ENCODE data around the gene NPR3. TPM values are rescaled to one million over a fixed set of nuclear protein-coding genes. Genes with fewer than 3 reads are reported as not detected.
"Not testable (repeated sequence)": the region's sequence is repeated elsewhere in the genome, so short reads cannot be mapped to it uniquely, and the experiment has no call there.

NPR3 gene
- total RNA-seq, 1 donor from 2014 or later, result 1.1 TPM

DNA sequence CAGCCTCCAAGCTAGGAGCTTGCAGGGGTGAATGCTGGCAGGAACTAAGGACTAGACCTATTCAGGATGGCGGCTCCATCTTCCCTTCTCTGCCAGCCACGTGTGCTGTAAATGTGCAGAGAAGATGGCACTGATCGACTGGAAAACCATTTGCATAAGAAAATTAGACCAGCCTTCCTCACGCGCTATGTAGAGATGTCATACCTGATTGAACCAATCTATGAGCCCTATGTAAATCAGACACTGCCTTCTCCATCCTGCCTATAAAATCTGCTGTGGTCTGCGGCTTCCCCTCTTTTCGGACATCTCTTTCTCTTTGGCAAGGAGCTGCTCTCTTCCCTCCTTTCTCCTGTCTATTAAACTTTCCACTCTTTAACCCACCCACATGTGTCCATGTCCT lies 91.6 kb downstream of the NPR3 start:
- H3K4me2 ChIP-seq (ENCODE audit: low read length), result no peak overlapping the region
- no peak overlapping the region for H2AFZ ChIP-seq (ENCODE audit: low read depth, low read length)
- TF ChIP-seq EZH2 (IDR thresholded peaks at IDR 0.05; ENCODE audit: insufficient read depth, low read length), result no peak
- TF ChIP-seq, protein P1, sequence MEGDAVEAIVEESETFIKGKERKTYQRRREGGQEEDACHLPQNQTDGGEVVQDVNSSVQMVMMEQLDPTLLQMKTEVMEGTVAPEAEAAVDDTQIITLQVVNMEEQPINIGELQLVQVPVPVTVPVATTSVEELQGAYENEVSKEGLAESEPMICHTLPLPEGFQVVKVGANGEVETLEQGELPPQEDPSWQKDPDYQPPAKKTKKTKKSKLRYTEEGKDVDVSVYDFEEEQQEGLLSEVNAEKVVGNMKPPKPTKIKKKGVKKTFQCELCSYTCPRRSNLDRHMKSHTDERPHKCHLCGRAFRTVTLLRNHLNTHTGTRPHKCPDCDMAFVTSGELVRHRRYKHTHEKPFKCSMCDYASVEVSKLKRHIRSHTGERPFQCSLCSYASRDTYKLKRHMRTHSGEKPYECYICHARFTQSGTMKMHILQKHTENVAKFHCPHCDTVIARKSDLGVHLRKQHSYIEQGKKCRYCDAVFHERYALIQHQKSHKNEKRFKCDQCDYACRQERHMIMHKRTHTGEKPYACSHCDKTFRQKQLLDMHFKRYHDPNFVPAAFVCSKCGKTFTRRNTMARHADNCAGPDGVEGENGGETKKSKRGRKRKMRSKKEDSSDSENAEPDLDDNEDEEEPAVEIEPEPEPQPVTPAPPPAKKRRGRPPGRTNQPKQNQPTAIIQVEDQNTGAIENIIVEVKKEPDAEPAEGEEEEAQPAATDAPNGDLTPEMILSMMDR (IDR thresholded peaks at IDR 0.05; ENCODE audit: insufficient read depth, low read depth, low read length), result no peak
- Mint-ChIP-seq H3K36me3 (ENCODE audit: low read depth, unreplicated experiment) (no peaks in the 10 kb centered on the region), H3K4me3 (ENCODE audit: unreplicated experiment) (no peak overlapping the region), H3K4me1 (ENCODE audit: low read depth, unreplicated experiment) (peaks cover 8% of the 10 kb centered on the region), H3K27me3 (ENCODE audit: low read depth, unreplicated experiment) (peaks cover 10% of the 10 kb centered on the region), H3K9me3 (ENCODE audit: unreplicated experiment) (peaks cover 15% of the 10 kb centered on the region), H3K27ac (ENCODE audit: unreplicated experiment) (no peak overlapping the region)
- no peak overlapping the region for H3K4me3 ChIP-seq (ENCODE audit: insufficient read depth, low read depth, low read length)
- FAIRE-seq (no peak), DNase-seq (ENCODE audit: low read depth) (no peak)
- H3K27me3 ChIP-seq (ENCODE audit: insufficient read depth, low read length), result no peaks in the 10 kb centered on the region
- peaks cover 6% of the 10 kb centered on the region for H3K4me1 ChIP-seq (ENCODE audit: insufficient read depth, low read length)
- H3K36me3 ChIP-seq (ENCODE audit: insufficient read depth, low read length), result no peaks in the 10 kb centered on the region
- no peaks in the 10 kb centered on the region for H3K9me3 ChIP-seq (ENCODE audit: insufficient read depth, low read depth, low read length)
- no peak overlapping the region for H3K9ac ChIP-seq (ENCODE audit: low read length)
- H3K27ac ChIP-seq (ENCODE audit: low read depth, low read length), result no peak overlapping the region
- H4K20me1 ChIP-seq (ENCODE audit: insufficient read depth, low read length), result no peaks in the 10 kb centered on the region
- H3K79me2 ChIP-seq (ENCODE audit: insufficient read depth, low read length), result no peaks in the 10 kb centered on the region

GRCh38 chr5:32803656-32804055 lies 92.5 kb downstream of the NPR3 start:
- no peak overlapping the region for H2AFZ ChIP-seq (ENCODE audit: low read depth, low read length)
- no peaks in the 10 kb centered on the region for H3K9me3 ChIP-seq (ENCODE audit: insufficient read depth, low read depth, low read length)
- H4K20me1 ChIP-seq (ENCODE audit: insufficient read depth, low read length), result no peaks in the 10 kb centered on the region
- peaks cover 15% of the 10 kb centered on the region for H3K9me3 Mint-ChIP-seq (ENCODE audit: unreplicated experiment)
- peaks cover 8% of the 10 kb centered on the region for H3K4me1 Mint-ChIP-seq (ENCODE audit: low read depth, unreplicated experiment)
- no peak overlapping the region for H3K4me3 ChIP-seq (ENCODE audit: insufficient read depth, low read depth, low read length)
- no peak overlapping the region for H3K4me2 ChIP-seq (ENCODE audit: low read length)
- H3K27me3 ChIP-seq (ENCODE audit: insufficient read depth, low read length), result no peaks in the 10 kb centered on the region
- no peak overlapping the region for H3K27ac Mint-ChIP-seq (ENCODE audit: unreplicated experiment)
- no peaks in the 10 kb centered on the region for H3K79me2 ChIP-seq (ENCODE audit: insufficient read depth, low read length)
- H3K27me3 Mint-ChIP-seq (ENCODE audit: low read depth, unreplicated experiment), result peaks cover 10% of the 10 kb centered on the region
- no peak for FAIRE-seq
- no peak overlapping the region for H3K27ac ChIP-seq (ENCODE audit: low read depth, low read length)
- no peak overlapping the region for H3K9ac ChIP-seq (ENCODE audit: low read length)
- H3K4me1 ChIP-seq (ENCODE audit: insufficient read depth, low read length), result peaks cover 6% of the 10 kb centered on the region
- TF ChIP-seq, protein P1 (IDR thresholded peaks at IDR 0.05; ENCODE audit: insufficient read depth, low read depth, low read length), result no peak
- no peak for TF ChIP-seq EZH2 (IDR thresholded peaks at IDR 0.05; ENCODE audit: insufficient read depth, low read length)
- no peaks in the 10 kb centered on the region for H3K36me3 ChIP-seq (ENCODE audit: insufficient read depth, low read length)
- no peaks in the 10 kb centered on the region for H3K36me3 Mint-ChIP-seq (ENCODE audit: low read depth, unreplicated experiment)
- no peak for DNase-seq (ENCODE audit: low read depth)
- H3K4me3 Mint-ChIP-seq (ENCODE audit: unreplicated experiment), result no peak overlapping the region

DNA sequence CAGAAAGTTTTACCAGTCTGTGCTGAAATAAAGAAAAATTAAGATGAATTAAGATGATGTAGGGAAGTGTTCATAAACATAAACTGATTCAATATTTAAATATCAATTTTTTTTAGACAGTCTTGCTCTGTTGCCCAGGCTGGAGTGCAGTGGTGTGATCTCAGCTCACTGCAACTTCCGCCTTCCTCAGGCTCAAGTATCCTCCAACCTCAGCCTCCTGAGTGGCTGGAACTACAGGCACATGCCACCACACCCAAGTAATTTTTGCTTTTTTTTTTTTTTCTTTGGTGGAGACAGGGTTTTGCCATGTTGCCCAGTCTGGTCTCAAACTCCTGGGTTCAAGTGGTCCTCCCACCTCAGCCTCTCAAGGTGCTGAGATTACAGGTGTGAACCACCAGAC lies 94.3 kb downstream of the NPR3 start:
- H3K9me3 Mint-ChIP-seq (ENCODE audit: unreplicated experiment), result peaks cover 12% of the 10 kb centered on the region
- not testable (repeated sequence) for H3K27me3 ChIP-seq (ENCODE audit: insufficient read depth, low read length); H3K36me3 ChIP-seq (ENCODE audit: insufficient read depth, low read length); H3K4me3 Mint-ChIP-seq (ENCODE audit: unreplicated experiment); H3K79me2 ChIP-seq (ENCODE audit: insufficient read depth, low read length); H2AFZ ChIP-seq (ENCODE audit: low read depth, low read length); H3K36me3 Mint-ChIP-seq (ENCODE audit: low read depth, unreplicated experiment); H3K4me3 ChIP-seq (ENCODE audit: insufficient read depth, low read depth, low read length); H3K4me1 ChIP-seq (ENCODE audit: insufficient read depth, low read length); H3K9me3 ChIP-seq (ENCODE audit: insufficient read depth, low read depth, low read length); H4K20me1 ChIP-seq (ENCODE audit: insufficient read depth, low read length); FAIRE-seq; H3K27ac ChIP-seq (ENCODE audit: low read depth, low read length); H3K4me1 Mint-ChIP-seq (ENCODE audit: low read depth, unreplicated experiment); H3K27me3 Mint-ChIP-seq (ENCODE audit: low read depth, unreplicated experiment); H3K4me2 ChIP-seq (ENCODE audit: low read length); H3K9ac ChIP-seq (ENCODE audit: low read length); H3K27ac Mint-ChIP-seq (ENCODE audit: unreplicated experiment); DNase-seq (ENCODE audit: low read depth)

Measured in astrocyte (in vitro differentiated cells and primary cell).